ENCODE results near the gene CD59. TPM values are rescaled to one million over a fixed set of nuclear protein-coding genes. Genes with fewer than 3 reads are reported as not detected.
"Not testable (repeated sequence)": the region's sequence is repeated elsewhere in the genome, so short reads cannot be mapped to it uniquely, and the experiment has no call there.

Gene CD59
- total RNA-seq, 1 donor from 2014 or later, result 480 TPM

GRCh38 chr11:33695051-33695566 is 41.1 kb downstream of the CD59 start:
- no peak for DNase-seq (ENCODE audit: low read depth)

- DNase-seq (ENCODE audit: low read depth), result no peak
Measured at GRCh38 chr11:33694346-33695050, 41.7 kb downstream of the CD59 start.

GRCh38 chr11:33692541-33692940 is 43.7 kb downstream of the CD59 start:
- no peak for DNase-seq (ENCODE audit: low read depth)

GRCh38 chr11:33692013-33692504 is 44.2 kb downstream of the CD59 start:
- peak; percentile 92 for DNase-seq (ENCODE audit: low read depth)

- no peak for DNase-seq (ENCODE audit: low read depth)
Measured at GRCh38 chr11:33691066-33691864, 45.0 kb downstream of the CD59 start.

- DNase-seq (ENCODE audit: low read depth), result peak; percentile 68
Measured at GRCh38 chr11:33690290-33691065, 45.7 kb downstream of the CD59 start.

- DNase-seq (ENCODE audit: low read depth), result no peak
Measured at GRCh38 chr11:33689501-33689900, 46.7 kb downstream of the CD59 start.

- DNase-seq (ENCODE audit: low read depth), result no peak
Measured at GRCh38 chr11:33689085-33689484, 47.1 kb downstream of the CD59 start.

- DNase-seq (ENCODE audit: low read depth), result peak; percentile 75
Measured at GRCh38 chr11:33687733-33688479, 48.3 kb downstream of the CD59 start.

- DNase-seq (ENCODE audit: low read depth), result no peak
Measured at GRCh38 chr11:33685082-33685481, 51.1 kb downstream of the CD59 start.

GRCh38 chr11:33684003-33684706 is 52.1 kb downstream of the CD59 start:
- DNase-seq (ENCODE audit: low read depth), result no peak

- no peak for DNase-seq (ENCODE audit: low read depth)
Measured at GRCh38 chr11:33682446-33682845, 53.8 kb downstream of the CD59 start.

- no peak for DNase-seq (ENCODE audit: low read depth)
Measured at GRCh38 chr11:33682019-33682418, 54.2 kb downstream of the CD59 start.

GRCh38 chr11:33678616-33679015 is 57.6 kb downstream of the CD59 start:
- not testable (repeated sequence) for DNase-seq (ENCODE audit: low read depth)

- peak; percentile 95 for DNase-seq (ENCODE audit: low read depth)
Measured at GRCh38 chr11:33674035-33674814, 62.0 kb downstream of the CD59 start.

GRCh38 chr11:33672273-33672672 is 64.0 kb downstream of the CD59 start:
- no peak for DNase-seq (ENCODE audit: low read depth)

- peak; percentile 53 for DNase-seq (ENCODE audit: low read depth)
Measured at GRCh38 chr11:33670250-33671011, 65.8 kb downstream of the CD59 start.

- DNase-seq (ENCODE audit: low read depth), result no peak
Measured at GRCh38 chr11:33669598-33670249, 66.5 kb downstream of the CD59 start.

Data from myocyte (in vitro differentiated cells).